Tibial nerve (tissue), 4 donors: ENCODE data around the gene CCDC17.

Experiments
- CTCF ChIP-seq, 5 experiments: fragments of 200-600 bp in 3 of 5; fragments of 450-650 bp in 2 of 5; sonication (generic) in 3 of 5; IDR thresholded peaks; one replicate each; pipeline ENCODE4 v1.5.1; 2016 to 2019; ENCODE audit warnings: antibody characterized with exemption in 5 of 5, mild to moderate bottlenecking in 3 of 5, moderate library complexity in 2 of 5
- EP300 ChIP-seq, 2 donors: sonication (generic); formaldehyde crosslinking; IDR thresholded peaks; one replicate each; pipeline ENCODE4 v1.6.1; 2017; ENCODE audit warnings: antibody characterized with exemption in 2 of 2, mild to moderate bottlenecking in 1 of 2

GRCh38 chr1:45629035-45629434 is 5.2 kb upstream of the CCDC17 start:
- TF ChIP-seq CTCF (IDR thresholded peaks at IDR 0.05) = no peak
- TF ChIP-seq EP300 (IDR thresholded peaks at IDR 0.05) = no peak
